HepG2 (cell line): ENCODE measurements around the gene DUSP7. TPM values are rescaled to one million over a fixed set of nuclear protein-coding genes. Genes with fewer than 3 reads are reported as not detected.

Experiments
- ARHGAP35 ChIP-seq: sonication (generic); formaldehyde crosslinking; IDR thresholded peaks from 2 replicates; pipeline ENCODE4 v1.9.0; 2022; ENCODE audit warnings: mild to moderate bottlenecking, inconsistent platforms, moderate library complexity, missing genetic modification reagents, borderline replicate concordance
- CC2D1A ChIP-seq: sonication (generic); formaldehyde crosslinking; IDR thresholded peaks from 2 replicates; pipeline ENCODE4 v1.8.1; 2023; ENCODE audit warnings: mild to moderate bottlenecking, missing genetic modification reagents
- DMTF1 ChIP-seq: sonication (generic); formaldehyde crosslinking; IDR thresholded peaks from 2 replicates; pipeline ENCODE4 v1.4.0; 2020; ENCODE audit warnings: mild to moderate bottlenecking, missing genetic modification reagents
- ESRRA ChIP-seq: sonication (generic); formaldehyde crosslinking; IDR thresholded peaks from 2 replicates; pipeline ENCODE4 v1.5.1; 2020; ENCODE audit warnings: mild to moderate bottlenecking, low read depth, missing genetic modification reagents
- GATA4 ChIP-seq: sonication (generic); IDR thresholded peaks from 2 replicates; pipeline ENCODE4 v1.6.1; 2016; ENCODE audit warnings: antibody characterized with exemption, low read depth, borderline replicate concordance
- HNRNPL ChIP-seq: fragments of 200-400 bp; formaldehyde crosslinking; IDR thresholded peaks from 2 replicates; pipeline ENCODE4 v1.6.1; 2017; ENCODE audit warnings: mild to moderate bottlenecking, low read depth, low read length
- KLF16 ChIP-seq, 2 experiments: sonication (generic) in 1 of 2; formaldehyde crosslinking in 1 of 2; IDR thresholded peaks; 2 replicates each; pipeline versions ENCODE4 v1.6.1 to v1.8.0; 2016 to 2023; ENCODE audit warnings: missing genetic modification reagents in 2 of 2, missing compliant biosample characterization in 1 of 2
- NFKB2 ChIP-seq: sonication (generic); formaldehyde crosslinking; IDR thresholded peaks from 2 replicates; pipeline ENCODE4 v1.4.0; 2020; ENCODE audit warnings: missing genetic modification reagents, borderline replicate concordance
- NFRKB ChIP-seq: fragments of 450-650 bp; IDR thresholded peaks from 2 replicates; pipeline ENCODE4 v1.6.1; 2017
- SRSF1 ChIP-seq: fragments of 200-400 bp; formaldehyde crosslinking; optimal IDR thresholded peaks from 2 replicates; pipeline ENCODE3; 2017; ENCODE audit warnings: mild to moderate bottlenecking, low read depth, low read length, moderate library complexity
- ZNF124 ChIP-seq: sonication (generic); formaldehyde crosslinking; IDR thresholded peaks from 2 replicates; pipeline ENCODE4 v1.4.0; 2020; ENCODE audit warnings: missing genetic modification reagents
- ZNF556 ChIP-seq: sonication (generic); formaldehyde crosslinking; IDR thresholded peaks from 2 replicates; pipeline ENCODE4 v1.4.0; 2020; ENCODE audit warnings: mild to moderate bottlenecking, missing genetic modification reagents, borderline replicate concordance
- ZNF570 ChIP-seq: sonication (generic); formaldehyde crosslinking; IDR thresholded peaks from 2 replicates; pipeline ENCODE4 v1.4.0; 2020; ENCODE audit warnings: mild to moderate bottlenecking, missing genetic modification reagents, borderline replicate concordance
- ZNF580 ChIP-seq: IDR thresholded peaks from 2 replicates; pipeline ENCODE4 v1.6.1; 2016; ENCODE audit warnings: low read depth, borderline replicate concordance
- ZNF605 ChIP-seq: sonication (generic); formaldehyde crosslinking; IDR thresholded peaks from 2 replicates; pipeline ENCODE4 v1.8.0; 2022; ENCODE audit warnings: mild to moderate bottlenecking, missing genetic modification reagents
- ZNF75D ChIP-seq: sonication (generic); formaldehyde crosslinking; IDR thresholded peaks from 2 replicates; pipeline ENCODE4 v1.8.1; 2023; ENCODE audit warnings: missing genetic modification reagents, mild to moderate bottlenecking, borderline replicate concordance
- ZNF761 ChIP-seq: sonication (generic); formaldehyde crosslinking; conservative IDR thresholded peaks from 2 replicates; pipeline ENCODE4 v1.4.0; 2020; ENCODE audit warnings: mild to moderate bottlenecking, missing genetic modification reagents
- polyA plus RNA-seq, 8 experiments: library from polyadenylated mRNA; depleted of rRNA in 3 of 8; stranded (reverse) in 7 of 8; unstranded in 1 of 8; fragments of >200 nt; fragmentation: Illumina TruSeq in 4 of 8; extraction: Trizol in 4 of 8; gene quantifications; 2 replicates each; pipeline versions ENCODE4 v1.2.1 to v1.2.3, GENCODE V29; 2011 to 2016; ENCODE audit warnings: low read depth in 4 of 8, missing spikeins in 1 of 8, mixed read lengths in 1 of 8; ENCODE audit not compliant: insufficient read depth in 1 of 8
- total RNA-seq, 5 experiments: library from RNA; depleted of rRNA; stranded (reverse); fragments of >200 nt; fragmentation: Illumina TruSeq; extraction: Trizol; gene quantifications; 2 replicates each; pipeline ENCODE4 v1.2.3, GENCODE V29; 2016; ENCODE audit warnings: low read depth in 1 of 5
- TF ChIP-seq, protein P1 (sequence below): IDR thresholded peaks from 2 replicates; pipeline ENCODE4 v1.6.1; 2016; ENCODE audit warnings: missing compliant biosample characterization, missing genetic modification reagents, borderline replicate concordance
- TF ChIP-seq, protein P2 (sequence below): IDR thresholded peaks from 2 replicates; pipeline ENCODE4 v1.6.1; 2016; ENCODE audit warnings: missing genetic modification reagents, missing compliant biosample characterization
- TF ChIP-seq, protein P3 (sequence below), 2 experiments: IDR thresholded peaks; 2 replicates each; pipeline ENCODE4 v1.6.1; 2011 to 2012; ENCODE audit warnings: low read length in 2 of 2, borderline replicate concordance in 1 of 2, low read depth in 1 of 2, mild to moderate bottlenecking in 1 of 2, moderate library complexity in 1 of 2

Gene DUSP7
- total and polyA plus RNA-seq, 2 of the 13 experiments (the other 11 are each of a cell fraction or from before 2014, with no cell fraction given) = 6.6 to 8.8 TPM

DNA sequence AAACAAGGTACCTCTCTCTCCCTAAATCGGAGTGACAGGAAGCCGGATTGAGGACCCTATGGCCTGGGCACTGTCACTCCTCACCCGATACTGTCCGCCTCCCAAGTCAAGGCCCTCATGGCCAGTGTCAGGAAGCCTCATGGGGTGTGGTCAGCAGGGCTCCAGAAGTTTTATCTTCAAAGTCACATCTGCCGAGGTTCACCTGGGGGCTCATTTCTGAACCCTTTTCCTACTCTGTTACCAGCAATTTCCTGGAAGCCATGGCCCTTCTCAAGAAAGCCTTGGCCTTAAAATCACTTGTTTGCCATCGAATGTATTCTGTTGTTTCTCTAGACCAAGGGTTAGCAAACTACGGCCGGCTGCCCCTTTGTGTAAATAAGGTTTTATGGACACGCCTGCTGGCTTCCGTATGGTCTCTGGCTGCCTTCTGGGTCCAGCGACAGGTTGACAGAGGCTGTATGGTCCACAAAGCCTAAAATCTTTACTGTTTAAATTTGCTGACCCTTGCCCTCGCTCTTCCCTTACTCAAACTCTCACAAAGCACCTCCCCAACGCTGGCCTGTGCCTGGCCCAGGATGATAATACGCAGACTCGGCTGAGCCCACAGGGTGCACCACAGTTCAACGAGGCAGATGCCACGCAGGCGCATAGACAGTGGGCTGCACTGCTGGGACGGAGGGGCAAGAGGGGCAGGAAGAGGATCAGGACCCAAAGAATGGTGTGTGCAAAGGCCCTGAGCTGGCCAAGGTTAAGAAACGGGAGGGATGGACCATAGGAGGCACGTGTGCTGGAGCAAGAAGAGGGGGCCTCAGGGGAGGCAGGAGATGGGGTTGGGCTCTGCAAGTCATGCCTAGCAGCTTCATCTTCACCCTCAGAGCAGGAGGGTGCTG is 24.7 kb upstream of the DUSP7 start (continued):
- TF ChIP-seq SRSF1 = no peak
- TF ChIP-seq KLF16 (CRISPR knock-in tag; IDR thresholded peaks at IDR 0.05) = peak in 1 of 2 experiments; percentile 54; a peak in 1 of 4 replicates
- peak; percentile 36; the same call in 1 of the 2 replicates for TF ChIP-seq ESRRA (CRISPR knock-in tag)
- peak; percentile 69; the same call in 1 of the 2 replicates for TF ChIP-seq ZNF556 (CRISPR knock-in tag)
- no peak for TF ChIP-seq CC2D1A (CRISPR knock-in tag)
- TF ChIP-seq, protein P1, sequence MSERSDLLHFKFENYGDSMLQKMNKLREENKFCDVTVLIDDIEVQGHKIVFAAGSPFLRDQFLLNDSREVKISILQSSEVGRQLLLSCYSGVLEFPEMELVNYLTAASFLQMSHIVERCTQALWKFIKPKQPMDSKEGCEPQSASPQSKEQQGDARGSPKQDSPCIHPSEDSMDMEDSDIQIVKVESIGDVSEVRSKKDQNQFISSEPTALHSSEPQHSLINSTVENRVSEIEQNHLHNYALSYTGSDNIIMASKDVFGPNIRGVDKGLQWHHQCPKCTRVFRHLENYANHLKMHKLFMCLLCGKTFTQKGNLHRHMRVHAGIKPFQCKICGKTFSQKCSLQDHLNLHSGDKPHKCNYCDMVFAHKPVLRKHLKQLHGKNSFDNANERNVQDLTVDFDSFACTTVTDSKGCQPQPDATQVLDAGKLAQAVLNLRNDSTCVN = peak; percentile 51; the same call in 1 of the 2 replicates
- TF ChIP-seq, protein P2, sequence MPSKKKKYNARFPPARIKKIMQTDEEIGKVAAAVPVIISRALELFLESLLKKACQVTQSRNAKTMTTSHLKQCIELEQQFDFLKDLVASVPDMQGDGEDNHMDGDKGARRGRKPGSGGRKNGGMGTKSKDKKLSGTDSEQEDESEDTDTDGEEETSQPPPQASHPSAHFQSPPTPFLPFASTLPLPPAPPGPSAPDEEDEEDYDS (CRISPR knock-in tag) = peak; percentile 26; the same call in 1 of the 2 replicates
- no peak for TF ChIP-seq ARHGAP35 (CRISPR knock-in tag)
- 0 out of 2 replicates have a peak, but pooled peaks have one; percentile 34 for TF ChIP-seq ZNF761 (CRISPR knock-in tag)
- TF ChIP-seq ZNF570 (CRISPR knock-in tag) = no peak
- TF ChIP-seq ZNF580 (CRISPR knock-in tag) = peak; percentile 54; the same call in 1 of the 2 replicates
- TF ChIP-seq NFKB2 (CRISPR knock-in tag) = 0 out of 2 replicates have a peak, but pooled peaks have one; percentile 12
- no peak for TF ChIP-seq DMTF1 (CRISPR knock-in tag)
- no peak for TF ChIP-seq NFRKB
- TF ChIP-seq HNRNPL = no peak
- TF ChIP-seq GATA4 = peak; percentile 36; the same call in 1 of the 2 replicates
- peak; percentile 60; the same call in 1 of the 2 replicates for TF ChIP-seq ZNF605 (CRISPR knock-in tag)
- TF ChIP-seq, protein P3, sequence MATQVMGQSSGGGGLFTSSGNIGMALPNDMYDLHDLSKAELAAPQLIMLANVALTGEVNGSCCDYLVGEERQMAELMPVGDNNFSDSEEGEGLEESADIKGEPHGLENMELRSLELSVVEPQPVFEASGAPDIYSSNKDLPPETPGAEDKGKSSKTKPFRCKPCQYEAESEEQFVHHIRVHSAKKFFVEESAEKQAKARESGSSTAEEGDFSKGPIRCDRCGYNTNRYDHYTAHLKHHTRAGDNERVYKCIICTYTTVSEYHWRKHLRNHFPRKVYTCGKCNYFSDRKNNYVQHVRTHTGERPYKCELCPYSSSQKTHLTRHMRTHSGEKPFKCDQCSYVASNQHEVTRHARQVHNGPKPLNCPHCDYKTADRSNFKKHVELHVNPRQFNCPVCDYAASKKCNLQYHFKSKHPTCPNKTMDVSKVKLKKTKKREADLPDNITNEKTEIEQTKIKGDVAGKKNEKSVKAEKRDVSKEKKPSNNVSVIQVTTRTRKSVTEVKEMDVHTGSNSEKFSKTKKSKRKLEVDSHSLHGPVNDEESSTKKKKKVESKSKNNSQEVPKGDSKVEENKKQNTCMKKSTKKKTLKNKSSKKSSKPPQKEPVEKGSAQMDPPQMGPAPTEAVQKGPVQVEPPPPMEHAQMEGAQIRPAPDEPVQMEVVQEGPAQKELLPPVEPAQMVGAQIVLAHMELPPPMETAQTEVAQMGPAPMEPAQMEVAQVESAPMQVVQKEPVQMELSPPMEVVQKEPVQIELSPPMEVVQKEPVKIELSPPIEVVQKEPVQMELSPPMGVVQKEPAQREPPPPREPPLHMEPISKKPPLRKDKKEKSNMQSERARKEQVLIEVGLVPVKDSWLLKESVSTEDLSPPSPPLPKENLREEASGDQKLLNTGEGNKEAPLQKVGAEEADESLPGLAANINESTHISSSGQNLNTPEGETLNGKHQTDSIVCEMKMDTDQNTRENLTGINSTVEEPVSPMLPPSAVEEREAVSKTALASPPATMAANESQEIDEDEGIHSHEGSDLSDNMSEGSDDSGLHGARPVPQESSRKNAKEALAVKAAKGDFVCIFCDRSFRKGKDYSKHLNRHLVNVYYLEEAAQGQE (IDR thresholded peaks at IDR 0.05; ENCODE audit: borderline replicate concordance in 1 of 2, low read depth in 1 of 2, low read length in 2 of 2) = no peak
- TF ChIP-seq ZNF124 (CRISPR knock-in tag) = 0 out of 2 replicates have a peak, but pooled peaks have one; percentile 33
- no peak for TF ChIP-seq ZNF75D (CRISPR knock-in tag)
